ENCODE measurements around the gene KCND3.
"Not testable (repeated sequence)": the region's sequence is repeated elsewhere in the genome, so short reads cannot be mapped to it uniquely, and the experiment has no call there.

KCND3 gene

GRCh38 chr1:111743679-111744101, 245.8 kb downstream of the KCND3 start:
- Histone ChIP-seq H3K4me1 (ENCODE audit: insufficient read depth, low read length) (peaks cover 13% of the 10 kb centered on the region), H3K36me3 (ENCODE audit: insufficient read depth, low read length) (no peaks in the 10 kb centered on the region), H3K27ac (ENCODE audit: low read depth, low read length) (no peak overlapping the region), H3K9me3 (ENCODE audit: low read length) (no peaks in the 10 kb centered on the region), H3K27me3 (ENCODE audit: control insufficient read depth in 1 of 2, insufficient read depth in 2 of 2, low read length in 2 of 2) (no peaks in the 10 kb centered on the region), H3K9ac (ENCODE audit: low read length) (no peak overlapping the region), H3K4me3 (ENCODE audit: low read depth in 1 of 2, low read length in 2 of 2) (no peak overlapping the region)

- Histone ChIP-seq H3K27me3 (ENCODE audit: control insufficient read depth in 1 of 2, insufficient read depth in 2 of 2, low read length in 2 of 2) (no peaks in the 10 kb centered on the region), H3K4me3 (ENCODE audit: low read depth in 1 of 2, low read length in 2 of 2) (no peak overlapping the region), H3K9ac (ENCODE audit: low read length) (no peak overlapping the region), H3K4me1 (ENCODE audit: insufficient read depth, low read length) (peaks cover 15% of the 10 kb centered on the region), H3K27ac (ENCODE audit: low read depth, low read length) (no peak overlapping the region), H3K36me3 (ENCODE audit: insufficient read depth, low read length) (no peaks in the 10 kb centered on the region), H3K9me3 (ENCODE audit: low read length) (no peaks in the 10 kb centered on the region)
These were observed 246.4 kb downstream of the KCND3 start for GRCh38 chr1:111742938-111743549.

DNA sequence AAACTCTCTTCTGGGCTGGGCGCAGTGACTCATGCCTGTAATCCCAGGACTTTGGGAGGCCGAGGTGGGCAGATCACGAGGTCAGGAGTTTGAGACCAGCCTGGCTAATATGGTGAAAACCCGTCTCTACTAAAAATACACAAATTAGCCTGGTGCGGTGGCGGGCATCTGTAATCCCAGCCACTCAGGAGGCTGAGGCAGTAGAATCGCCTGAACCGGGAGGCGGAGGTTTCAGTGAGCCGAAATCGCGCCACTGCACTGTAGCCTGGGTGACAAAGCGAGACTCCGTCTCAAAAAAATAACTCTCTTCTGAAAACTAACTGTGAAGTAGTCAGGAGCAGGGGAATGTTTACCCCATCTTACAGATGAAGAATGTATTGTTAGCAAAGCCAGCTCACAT, 247.2 kb downstream of the KCND3 start:
- not testable (repeated sequence) for H3K4me3 ChIP-seq (ENCODE audit: low read depth in 1 of 2, low read length in 2 of 2); H3K27me3 ChIP-seq (ENCODE audit: control insufficient read depth in 1 of 2, insufficient read depth in 2 of 2, low read length in 2 of 2); H3K36me3 ChIP-seq (ENCODE audit: insufficient read depth, low read length); H3K27ac ChIP-seq (ENCODE audit: low read depth, low read length); H3K9ac ChIP-seq (ENCODE audit: low read length); H3K9me3 ChIP-seq (ENCODE audit: low read length)
- peaks cover 23% of the 10 kb centered on the region for H3K4me1 ChIP-seq (ENCODE audit: insufficient read depth, low read length)

DNA sequence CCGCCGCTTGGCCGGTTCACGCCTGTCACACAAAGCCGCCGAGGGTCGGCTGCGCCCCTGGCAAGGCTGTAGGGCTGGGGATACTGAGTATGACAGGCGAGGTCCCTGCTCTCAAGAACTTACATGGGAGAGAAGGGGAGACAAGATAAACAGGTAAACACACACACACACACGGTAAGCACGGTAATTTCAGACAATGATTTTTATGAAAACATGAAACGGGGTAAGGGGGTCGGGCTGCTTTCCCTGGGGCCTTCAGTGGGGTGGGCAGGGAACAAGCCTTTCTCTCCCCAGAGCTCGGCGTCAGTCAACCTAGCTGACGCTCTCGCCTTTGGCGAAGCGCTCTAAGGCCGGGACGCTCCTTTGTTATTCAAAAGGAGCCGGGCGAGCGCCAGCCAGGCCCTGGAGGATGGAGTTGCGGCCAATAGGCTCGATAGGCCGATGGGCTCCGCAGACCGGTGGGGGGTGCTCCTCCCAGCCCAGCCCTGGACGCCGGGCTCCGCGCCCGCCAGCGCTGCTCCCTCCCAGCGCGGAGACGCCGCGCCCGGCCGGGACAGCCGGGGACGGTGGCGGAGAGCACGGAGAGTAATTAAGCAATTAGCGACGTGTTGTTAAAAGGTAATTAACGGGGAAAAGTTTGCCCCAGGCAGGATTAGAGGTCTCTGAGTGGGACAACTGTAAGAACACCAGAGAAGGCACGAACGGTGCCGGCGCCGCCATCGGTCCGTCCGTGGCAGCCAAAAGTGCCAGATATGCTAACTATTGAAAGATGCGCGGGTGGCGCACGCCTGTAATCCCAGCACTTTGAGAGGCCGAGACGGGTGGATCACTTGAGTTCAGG, 249.3 kb downstream of the KCND3 start:
- H3K36me3 ChIP-seq (ENCODE audit: insufficient read depth, low read length) = peaks cover 4% of the 10 kb centered on the region
- H3K4me1 ChIP-seq (ENCODE audit: insufficient read depth, low read length) = peaks cover 22% of the 10 kb centered on the region
- peak overlapping the region; percentile 82 for H3K27ac ChIP-seq (ENCODE audit: low read depth, low read length)
- peak overlapping the region; percentile 29 for H3K9ac ChIP-seq (ENCODE audit: low read length)
- no peaks in the 10 kb centered on the region for H3K9me3 ChIP-seq (ENCODE audit: low read length)
- peak overlapping the region; percentile 86 to 97 for H3K4me3 ChIP-seq (ENCODE audit: low read depth in 1 of 2, low read length in 2 of 2)
- no peaks in the 10 kb centered on the region for H3K27me3 ChIP-seq (ENCODE audit: control insufficient read depth in 1 of 2, insufficient read depth in 2 of 2, low read length in 2 of 2)

- peaks cover 4% of the 10 kb centered on the region for H3K36me3 ChIP-seq (ENCODE audit: insufficient read depth, low read length)
- H3K9ac ChIP-seq (ENCODE audit: low read length) = peak within 1 kb of the TSS; percentile 65
- peak within 1 kb of the TSS; percentile 82 for H3K27ac ChIP-seq (ENCODE audit: low read depth, low read length)
- H3K4me1 ChIP-seq (ENCODE audit: insufficient read depth, low read length) = peaks cover 22% of the 10 kb centered on the region
- no peaks in the 10 kb centered on the region for H3K9me3 ChIP-seq (ENCODE audit: low read length)
- no peaks in the 10 kb centered on the region for H3K27me3 ChIP-seq (ENCODE audit: control insufficient read depth in 1 of 2, insufficient read depth in 2 of 2, low read length in 2 of 2)
- H3K4me3 ChIP-seq (ENCODE audit: low read depth in 1 of 2, low read length in 2 of 2) = peak within 1 kb of the TSS; percentile 86 to 97
These were observed 250.1 kb downstream of the KCND3 start, which contains the start of gene INKA2 for GRCh38 chr1:111739194-111739924. TSS of gene INKA2 (minus strand) at chr1:111739395. CDS start at chr1:111739242, 153 bp downstream.

DNA sequence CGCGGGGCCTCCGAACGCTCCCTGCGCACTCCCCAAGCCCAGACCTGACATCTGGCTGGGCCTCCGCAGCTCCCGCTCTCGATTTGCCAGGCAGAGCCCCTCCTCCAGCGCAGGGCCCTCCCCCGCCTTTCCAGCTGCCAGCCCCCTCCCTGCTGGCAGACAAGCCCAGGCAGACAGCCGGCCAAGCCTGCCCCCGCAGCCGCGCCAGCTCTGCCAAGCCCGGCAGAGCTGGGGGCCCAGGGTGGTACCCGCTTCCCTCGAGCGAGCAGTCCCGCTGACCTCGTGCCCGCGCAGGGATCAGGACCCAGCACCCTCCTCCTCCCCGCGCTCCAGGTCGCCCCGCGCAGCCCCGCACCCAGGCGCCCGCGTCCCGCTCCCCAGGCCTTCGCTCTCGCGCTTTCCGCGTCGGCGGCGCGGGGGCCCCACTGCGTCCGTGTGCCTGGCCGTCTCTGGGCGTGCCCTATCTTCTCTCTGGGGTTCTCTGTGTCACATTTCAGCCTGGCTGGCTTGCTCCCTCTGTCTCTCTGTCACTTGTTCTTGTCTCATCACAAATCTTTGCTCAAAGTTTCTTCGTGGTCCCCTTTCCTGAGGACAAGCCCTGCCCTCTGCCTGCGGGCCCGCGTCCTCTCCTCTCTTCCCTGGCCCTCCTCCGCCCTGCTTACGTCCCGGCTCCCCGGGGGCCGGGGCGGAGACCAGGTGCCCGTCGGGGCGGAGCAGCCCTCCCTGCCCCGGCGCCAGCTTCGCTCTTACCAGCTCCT, 250.9 kb downstream of the KCND3 start:
- H3K4me3 ChIP-seq (ENCODE audit: low read depth in 1 of 2, low read length in 2 of 2) = peak overlapping the region; percentile 86 to 97
- H3K4me1 ChIP-seq (ENCODE audit: insufficient read depth, low read length) = peaks cover 30% of the 10 kb centered on the region
- H3K27me3 ChIP-seq (ENCODE audit: control insufficient read depth in 1 of 2, insufficient read depth in 2 of 2, low read length in 2 of 2) = no peaks in the 10 kb centered on the region
- H3K36me3 ChIP-seq (ENCODE audit: insufficient read depth, low read length) = peaks cover 4% of the 10 kb centered on the region
- peak overlapping the region; percentile 82 for H3K27ac ChIP-seq (ENCODE audit: low read depth, low read length)
- peak overlapping the region; percentile 65 for H3K9ac ChIP-seq (ENCODE audit: low read length)
- no peaks in the 10 kb centered on the region for H3K9me3 ChIP-seq (ENCODE audit: low read length)

GRCh38 chr1:111738133-111738435, 251.4 kb downstream of the KCND3 start:
- Histone ChIP-seq H3K9ac (ENCODE audit: low read length) (peak overlapping the region; percentile 54), H3K4me1 (ENCODE audit: insufficient read depth, low read length) (peaks cover 33% of the 10 kb centered on the region), H3K27ac (ENCODE audit: low read depth, low read length) (peak overlapping the region; percentile 82), H3K4me3 (ENCODE audit: low read depth in 1 of 2, low read length in 2 of 2) (peak overlapping the region; percentile 86 to 97), H3K27me3 (ENCODE audit: control insufficient read depth in 1 of 2, insufficient read depth in 2 of 2, low read length in 2 of 2) (no peaks in the 10 kb centered on the region), H3K9me3 (ENCODE audit: low read length) (no peaks in the 10 kb centered on the region), H3K36me3 (ENCODE audit: insufficient read depth, low read length) (peaks cover 4% of the 10 kb centered on the region)

- H3K27ac ChIP-seq (ENCODE audit: low read depth, low read length) = peak overlapping the region; percentile 82
- peaks cover 36% of the 10 kb centered on the region for H3K4me1 ChIP-seq (ENCODE audit: insufficient read depth, low read length)
- peak overlapping the region; percentile 86 to 97 for H3K4me3 ChIP-seq (ENCODE audit: low read depth in 1 of 2, low read length in 2 of 2)
- peak overlapping the region; percentile 54 for H3K9ac ChIP-seq (ENCODE audit: low read length)
- no peaks in the 10 kb centered on the region for H3K9me3 ChIP-seq (ENCODE audit: low read length)
- H3K27me3 ChIP-seq (ENCODE audit: control insufficient read depth in 1 of 2, insufficient read depth in 2 of 2, low read length in 2 of 2) = no peaks in the 10 kb centered on the region
- H3K36me3 ChIP-seq (ENCODE audit: insufficient read depth, low read length) = peaks cover 4% of the 10 kb centered on the region
These were observed 252.0 kb downstream of the KCND3 start for GRCh38 chr1:111737216-111738132.

DNA sequence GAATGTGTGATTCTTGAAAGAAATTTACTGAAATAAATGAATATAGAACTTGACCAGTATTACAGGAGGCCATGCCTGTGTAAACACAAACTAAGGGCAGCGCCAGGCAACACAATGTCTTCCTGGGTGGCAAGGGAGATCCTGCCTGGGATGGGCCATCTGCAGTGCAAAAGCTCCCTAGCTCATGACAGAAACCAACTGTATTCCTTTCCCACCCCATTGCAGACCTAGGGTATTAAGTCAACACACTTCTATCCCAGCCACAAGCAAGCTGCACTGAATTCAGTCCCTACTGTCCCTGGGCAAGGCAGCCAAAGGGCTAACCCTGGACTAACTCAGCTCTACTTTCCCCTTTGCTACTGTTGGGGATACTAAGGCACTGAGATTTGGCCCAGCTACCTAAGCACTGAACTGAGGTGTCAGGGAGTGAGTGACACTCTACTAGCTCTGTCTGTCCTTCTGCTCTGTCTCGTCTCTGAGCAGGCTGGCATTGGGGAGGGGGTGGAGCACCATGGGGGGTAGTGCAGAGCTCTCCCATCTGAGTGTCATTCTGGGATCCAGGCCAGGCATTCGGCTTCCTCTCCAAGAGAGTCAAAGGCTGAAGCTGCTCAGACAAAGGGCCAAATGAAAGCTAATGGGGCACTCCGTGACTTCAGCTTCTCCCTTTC, 252.8 kb downstream of the KCND3 start:
- H3K27ac ChIP-seq (ENCODE audit: low read depth, low read length) = no peak overlapping the region
- no peak overlapping the region for H3K4me3 ChIP-seq (ENCODE audit: low read depth in 1 of 2, low read length in 2 of 2)
- no peak overlapping the region for H3K9ac ChIP-seq (ENCODE audit: low read length)

More for the DNA sequence above, 252.8 kb downstream of the KCND3 start:
- no peaks in the 10 kb centered on the region for H3K27me3 ChIP-seq (ENCODE audit: control insufficient read depth in 1 of 2, insufficient read depth in 2 of 2, low read length in 2 of 2)
- no peaks in the 10 kb centered on the region for H3K9me3 ChIP-seq (ENCODE audit: low read length)
- peaks cover 4% of the 10 kb centered on the region for H3K36me3 ChIP-seq (ENCODE audit: insufficient read depth, low read length)
- peaks cover 36% of the 10 kb centered on the region for H3K4me1 ChIP-seq (ENCODE audit: insufficient read depth, low read length)

All from muscle layer of colon (tissue), 2 donors.